ENCODE measurements around the gene BHLHE40. TPM values are rescaled to one million over a fixed set of nuclear protein-coding genes. Genes with fewer than 3 reads are reported as not detected.

The BHLHE40 gene
- polyA plus RNA-seq, 1 of the 3 experiments (the other 2 are of a cell fraction), result 62.2 TPM

GRCh38 chr3:5001805-5002173, 22.6 kb downstream of the BHLHE40 start:
- H3K4me2 ChIP-seq, result no peak overlapping the region
- no peak for TF ChIP-seq USF1 (IDR thresholded peaks at IDR 0.05; ENCODE audit: borderline replicate concordance, low read depth)
- TF ChIP-seq TEAD4 (IDR thresholded peaks at IDR 0.05; ENCODE audit: borderline replicate concordance, insufficient read depth), result no peak
- no peak for TF ChIP-seq NRF1 (IDR thresholded peaks at IDR 0.05; ENCODE audit: low read depth, low read length)
- no peak for TF ChIP-seq SMC3 (IDR thresholded peaks at IDR 0.05; ENCODE audit: low read depth, low read length)
- no peak for TF ChIP-seq YY1 (IDR thresholded peaks at IDR 0.05; ENCODE audit: low read depth)
- TF ChIP-seq MAX (IDR thresholded peaks at IDR 0.05; ENCODE audit: low read depth), result no peak
- TF ChIP-seq RFX5 (IDR thresholded peaks at IDR 0.05; ENCODE audit: low read length), result no peak
- no peak for TF ChIP-seq FOXM1 (IDR thresholded peaks at IDR 0.05; ENCODE audit: low read depth)
- no peak for TF ChIP-seq JUND (IDR thresholded peaks at IDR 0.05)
- H3K9ac ChIP-seq, result no peak overlapping the region
- H3K36me3 ChIP-seq (replicated peaks in 1 of 2; ENCODE audit: control insufficient read depth in 1 of 2, insufficient read depth in 2 of 2, low read length in 1 of 2), result no peaks in the 10 kb centered on the region
- ChIA-PET CTCF (interaction anchor here (1.1 to 2.8 kb wide), 4 partner anchors 21 to 39 kb away, joined by 3 to 15 read pairs (median 4); no protein-coding TSS in a partner anchor), POLR2A (no interaction called here)
- DNase-seq, result no peak
- no peak overlapping the region for H3K27ac ChIP-seq (ENCODE audit: low read depth in 2 of 2, low read length in 1 of 2)
- H3K4me3 ChIP-seq (ENCODE audit: low read depth in 2 of 2, low read length in 1 of 2), result no peak overlapping the region
- no peaks in the 10 kb centered on the region for H3K9me2 ChIP-seq
- no peaks in the 10 kb centered on the region for H4K20me1 ChIP-seq (ENCODE audit: insufficient read depth)
- no peaks in the 10 kb centered on the region for H3F3A ChIP-seq (replicated peaks; ENCODE audit: insufficient read depth)
- no peak overlapping the region for H2AFZ ChIP-seq (ENCODE audit: low read depth)
- H3K9me3 ChIP-seq, result no peaks in the 10 kb centered on the region
- WGBS (ENCODE audit: low lambda C conversion rate), result 91% methylated on average over 1 of the region's 1 CpG
- peaks cover 0 to 17% of the 10 kb centered on the region in 2 experiments; a peak in 1 of 4 replicates for H3K4me1 ChIP-seq (ENCODE audit: control insufficient read depth in 1 of 2, insufficient read depth in 2 of 2, low read depth in 1 of 2, low read length in 1 of 2)
- no peaks in the 10 kb centered on the region for H3K79me2 ChIP-seq (ENCODE audit: insufficient read depth)
- no peaks in the 10 kb centered on the region for H3K27me3 ChIP-seq (ENCODE audit: insufficient read depth)

- ChIA-PET CTCF (interaction anchor here (1.1 to 1.6 kb wide), 4 partner anchors 22 to 155 kb away, joined by 3 to 4 read pairs (median 3); no protein-coding TSS in a partner anchor), POLR2A (interaction anchor here (0.6 kb wide), 1 partner anchor 20 kb away, joined by 4 read pairs; no protein-coding TSS in a partner anchor)
- Histone ChIP-seq H3K9ac (no peak overlapping the region), H3K9me3 (no peaks in the 10 kb centered on the region), H2AFZ (ENCODE audit: low read depth) (no peak overlapping the region), H3K4me3 (ENCODE audit: low read depth in 2 of 2, low read length in 1 of 2) (no peak overlapping the region), H3K79me2 (ENCODE audit: insufficient read depth) (no peaks in the 10 kb centered on the region), H3K4me2 (no peak overlapping the region), H3K27me3 (ENCODE audit: insufficient read depth) (no peaks in the 10 kb centered on the region), H3K4me1 (ENCODE audit: control insufficient read depth in 1 of 2, insufficient read depth in 2 of 2, low read depth in 1 of 2, low read length in 1 of 2) (peaks cover 0 to 17% of the 10 kb centered on the region in 2 experiments; a peak in 1 of 4 replicates), H3K27ac (ENCODE audit: low read depth in 2 of 2, low read length in 1 of 2) (no peak overlapping the region), H3F3A (replicated peaks; ENCODE audit: insufficient read depth) (no peaks in the 10 kb centered on the region), H3K36me3 (replicated peaks in 1 of 2; ENCODE audit: control insufficient read depth in 1 of 2, insufficient read depth in 2 of 2, low read length in 1 of 2) (no peaks in the 10 kb centered on the region), H3K9me2 (no peaks in the 10 kb centered on the region), H4K20me1 (ENCODE audit: insufficient read depth) (no peaks in the 10 kb centered on the region)
- WGBS (ENCODE audit: low lambda C conversion rate), result 71% methylated on average over 15 of the region's 16 CpGs
- no peak for DNase-seq
- TF ChIP-seq PBX3 (IDR thresholded peaks at IDR 0.05) (no peak), ELF1 (IDR thresholded peaks at IDR 0.05) (no peak), FOXJ3 (CRISPR knock-in tag; IDR thresholded peaks at IDR 0.05) (no peak), FOXM1 (IDR thresholded peaks at IDR 0.05; ENCODE audit: low read depth) (no peak)
Measured at GRCh38 chr3:5002174-5002870, 23.1 kb downstream of the BHLHE40 start.
